Sigmoid colon (tissue), 7 donors: Measurements from ENCODE around the gene CNTN2. TPM values are rescaled to one million over a fixed set of nuclear protein-coding genes. Genes with fewer than 3 reads are reported as not detected.

Source experiments
- DNase-seq: peaks from one replicate; pipeline ENCODE4 v3.0.0-alpha.2; 2019
- H3K27ac ChIP-seq, 4 donors: fragments of 200-600 bp; sonication (generic); one replicate each; pipeline ENCODE4 v1.5.1; 2016 to 2019; ENCODE audit warnings: mild to moderate bottlenecking in 1 of 4
- H3K27me3 ChIP-seq, 3 donors: fragments of 200-600 bp; sonication (generic); one replicate each; pipeline ENCODE4 v1.5.1; 2019; ENCODE audit warnings: mild to moderate bottlenecking in 1 of 3
- H3K36me3 ChIP-seq, 4 donors: fragments of 200-600 bp; sonication (generic); one replicate each; pipeline ENCODE4 v1.5.1; 2016 to 2019
- H3K4me1 ChIP-seq, 4 donors: fragments of 200-600 bp; sonication (generic); one replicate each; pipeline ENCODE4 v1.5.1; 2017 to 2019
- H3K4me3 ChIP-seq, 4 donors: fragments of 200-600 bp; sonication (generic); one replicate each; pipeline ENCODE4 v1.5.1; 2017 to 2019; ENCODE audit warnings: mild to moderate bottlenecking in 2 of 4, moderate library complexity in 1 of 4
- H3K9me3 ChIP-seq, 4 donors: fragments of 200-600 bp in 3 of 4; sonication (generic) in 3 of 4; one replicate each; pipeline versions ENCODE4 v1.5.1 to v1.6.1; 2013 to 2019
- CTCF ChIP-seq, 4 experiments: fragments of 450-650 bp in 3 of 4; fragments of 200-600 bp in 1 of 4; IDR thresholded peaks; one replicate each; pipeline ENCODE4 v1.5.1; 2016 to 2019; ENCODE audit warnings: antibody characterized with exemption in 4 of 4, mild to moderate bottlenecking in 3 of 4, moderate library complexity in 2 of 4
- EP300 ChIP-seq, 4 donors: sonication (generic); formaldehyde crosslinking; IDR thresholded peaks; one replicate each; pipeline ENCODE4 v1.6.1; 2017; ENCODE audit warnings: antibody characterized with exemption in 4 of 4
- POLR2A ChIP-seq, 2 donors: fragments of 450-650 bp; IDR thresholded peaks; one replicate each; pipeline ENCODE4 v1.6.1; 2016; ENCODE audit warnings: antibody characterized with exemption in 2 of 2, mild to moderate bottlenecking in 2 of 2, moderate library complexity in 2 of 2
- POLR2AphosphoS5 ChIP-seq, 4 donors: sonication (generic); formaldehyde crosslinking; IDR thresholded peaks; one replicate each; pipeline ENCODE4 v1.6.1; 2017; ENCODE audit warnings: antibody characterized with exemption in 4 of 4
- WGBS, 2 donors: extraction: QIAGEN DNeasy Blood & Tissue Kit; methylation state at CpG; one replicate each; pipeline ENCODE4 v1.1.7; 2013; 5-methylcytosine and 5-hydroxymethylcytosine counted together
- intact Hi-C: fragments of 100-400 bp; cut with DNase I; formaldehyde crosslinking; loops from one replicate; pipeline ENCODE4 v1.15.1; 2023
- polyA plus RNA-seq, 3 donors: library from polyadenylated mRNA; stranded (reverse); fragments of 200-250 nt; gene quantifications; one replicate each; pipeline ENCODE4 v1.2.3, GENCODE V29; 2013
- total RNA-seq, 4 donors: library from RNA; depleted of rRNA; stranded (reverse); fragments of >200 nt; gene quantifications; one replicate each; pipeline ENCODE4 v1.1.0, GENCODE V29; 2016
- donor health status: healthy with polysubstance abuse.
- donor health status: Bipolar disorder and iron deficiency.
- donor health status: healthy.

CNTN2 gene
- total and polyA plus RNA-seq, 7 donors, result 0.46 to 4.4 (median 2.2) TPM; not detected in 1

GRCh38 chr1:205077158-205077933 lies 34.3 kb downstream of the CNTN2 start:
- DNase-seq, result no peak

GRCh38 chr1:205077934-205078311 lies 34.9 kb downstream of the CNTN2 start:
- Histone ChIP-seq H3K27ac (no peak overlapping the region), H3K36me3 (peaks cover 0 to 5% (median 0%) of the 10 kb centered on the region in 4 donors), H3K27me3 (no peaks in the 10 kb centered on the region), H3K4me3 (no peak overlapping the region), H3K9me3 (no peaks in the 10 kb centered on the region), H3K4me1 (no peaks in the 10 kb centered on the region)
- no peak for TF ChIP-seq EP300 (IDR thresholded peaks at IDR 0.05)
- no peak for TF ChIP-seq POLR2AphosphoS5 (IDR thresholded peaks at IDR 0.05)
- no peak for TF ChIP-seq CTCF (IDR thresholded peaks at IDR 0.05)
- DNase-seq, result no peak
- intact Hi-C loops, result no loop called here
- 81 to 82% methylated on average over 1 of the region's 1 CpG for WGBS, 2 donors

More at GRCh38 chr1:205077158-205077933, 34.3 kb downstream of the CNTN2 start:
- Histone ChIP-seq H3K9me3 (no peaks in the 10 kb centered on the region), H3K4me1 (no peaks in the 10 kb centered on the region), H3K4me3 (no peak overlapping the region), H3K27me3 (no peaks in the 10 kb centered on the region), H3K27ac (no peak overlapping the region), H3K36me3 (no peaks in the 10 kb centered on the region)
- intact Hi-C loops, result no loop called here
- WGBS, 2 donors, result 94% methylated on average over 7 of the region's 7 CpGs
- TF ChIP-seq POLR2AphosphoS5 (IDR thresholded peaks at IDR 0.05) (no peak), POLR2A (IDR thresholded peaks at IDR 0.05) (no peak), EP300 (IDR thresholded peaks at IDR 0.05) (no peak), CTCF (IDR thresholded peaks at IDR 0.05) (no peak)

- 94 to 96% methylated on average over 4 of the region's 4 CpGs for WGBS, 2 donors
- H3K9me3 ChIP-seq, result no peaks in the 10 kb centered on the region
- TF ChIP-seq POLR2A (IDR thresholded peaks at IDR 0.05), result no peak
- no peak for TF ChIP-seq POLR2AphosphoS5 (IDR thresholded peaks at IDR 0.05)
- TF ChIP-seq CTCF (IDR thresholded peaks at IDR 0.05), result no peak
- TF ChIP-seq EP300 (IDR thresholded peaks at IDR 0.05), result no peak
- H3K4me1 ChIP-seq, result no peaks in the 10 kb centered on the region
- H3K27me3 ChIP-seq, result no peaks in the 10 kb centered on the region
- peaks cover 0 to 47% (median 5%) of the 10 kb centered on the region in 4 donors for H3K36me3 ChIP-seq
- H3K4me3 ChIP-seq, result no peak overlapping the region
- no peak for DNase-seq
- intact Hi-C loops, result no loop called here
- no peak overlapping the region for H3K27ac ChIP-seq
Observed at GRCh38 chr1:205082431-205082830, 39.4 kb downstream of the CNTN2 start.

GRCh38 chr1:205084360-205084759 lies 41.3 kb downstream of the CNTN2 start, which contains the start of gene TMEM81:
Gene TMEM81 (minus strand): TSS chr1:205084460. CDS start chr1:205084320, 140 bp downstream.
- 93 to 96% methylated on average over 2 of the region's 2 CpGs for WGBS, 2 donors
- Histone ChIP-seq H3K4me1 (no peaks in the 10 kb centered on the region), H3K27me3 (no peaks in the 10 kb centered on the region), H3K36me3 (peaks cover 0 to 67% (median 18%) of the 10 kb centered on the region in 4 donors), H3K9me3 (no peaks in the 10 kb centered on the region), H3K27ac (no peak within 1 kb of the TSS), H3K4me3 (no peak within 1 kb of the TSS)
- intact Hi-C loops, result no loop called here
- no peak for DNase-seq
- TF ChIP-seq CTCF (IDR thresholded peaks at IDR 0.05) (no peak), POLR2A (IDR thresholded peaks at IDR 0.05) (no peak), POLR2AphosphoS5 (IDR thresholded peaks at IDR 0.05) (no peak), EP300 (IDR thresholded peaks at IDR 0.05) (no peak)
